Muscle of back (tissue), 11 donors: Measurements from ENCODE around the gene CDK19. TPM values are rescaled to one million over a fixed set of nuclear protein-coding genes. Genes with fewer than 3 reads are reported as not detected.
"Not testable (repeated sequence)": the region's sequence is repeated elsewhere in the genome, so short reads cannot be mapped to it uniquely, and the experiment has no call there.

Experiments used
- DNase-seq, 3 donors: peaks; one replicate each; pipeline versions ENCODE4 v3.0.0 to v3.0.0-alpha.2; 2013
- polyA plus RNA-seq, 10 donors: library from polyadenylated mRNA; unstranded; fragments of 120-200 nt; gene quantifications; one replicate each; pipeline ENCODE4 v1.2.1, GENCODE V29; 2013; ENCODE audit not compliant: insufficient read length in 10 of 10

The CDK19 gene
- polyA plus RNA-seq, 10 donors = 12.7 to 22.4 (median 16.0) TPM

- DNase-seq = no peak
Observed at GRCh38 chr6:110760589-110760988, 54.7 kb downstream of the CDK19 start.

DNA sequence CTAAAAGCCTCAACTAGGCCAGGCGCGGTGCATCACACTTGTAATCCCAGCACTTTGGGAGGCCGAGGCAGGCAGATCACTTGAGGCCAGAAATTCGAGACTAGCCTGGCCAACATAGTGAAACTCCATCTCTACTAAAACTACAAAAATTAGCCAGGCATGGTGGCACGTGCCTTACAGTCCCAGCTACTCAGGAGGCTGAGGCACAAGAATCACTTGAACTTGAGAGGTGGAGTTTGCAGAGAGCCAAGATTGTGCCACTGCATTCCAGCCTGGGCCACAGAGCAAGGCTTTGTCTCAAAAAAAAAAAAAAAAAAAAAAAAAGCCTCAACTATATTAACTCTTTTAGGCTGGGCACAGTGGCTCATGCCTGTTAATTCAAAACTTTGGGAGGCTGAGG, 55.2 kb downstream of the CDK19 start:
- not testable (repeated sequence) for DNase-seq

DNA sequence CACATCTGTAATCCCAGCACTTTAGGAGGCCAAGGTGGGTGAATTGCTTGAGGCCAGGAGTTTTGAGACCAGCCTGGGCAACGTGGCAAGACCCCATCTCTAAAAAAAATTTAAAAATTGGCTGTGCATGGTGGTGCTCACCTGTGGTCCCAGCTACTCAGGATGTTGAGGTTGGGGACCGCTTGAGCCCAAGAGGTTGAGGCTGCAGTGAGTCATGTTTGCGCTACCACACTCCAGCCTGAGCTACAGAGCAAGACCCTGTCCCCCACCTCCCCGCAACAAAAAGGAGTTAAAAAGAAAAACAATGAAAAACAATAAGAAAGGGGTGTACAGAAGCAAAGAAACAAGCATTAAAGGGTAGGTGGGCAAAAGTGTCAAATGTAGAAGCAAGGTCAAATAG, 57.3 kb downstream of the CDK19 start:
- no peak for DNase-seq

DNA sequence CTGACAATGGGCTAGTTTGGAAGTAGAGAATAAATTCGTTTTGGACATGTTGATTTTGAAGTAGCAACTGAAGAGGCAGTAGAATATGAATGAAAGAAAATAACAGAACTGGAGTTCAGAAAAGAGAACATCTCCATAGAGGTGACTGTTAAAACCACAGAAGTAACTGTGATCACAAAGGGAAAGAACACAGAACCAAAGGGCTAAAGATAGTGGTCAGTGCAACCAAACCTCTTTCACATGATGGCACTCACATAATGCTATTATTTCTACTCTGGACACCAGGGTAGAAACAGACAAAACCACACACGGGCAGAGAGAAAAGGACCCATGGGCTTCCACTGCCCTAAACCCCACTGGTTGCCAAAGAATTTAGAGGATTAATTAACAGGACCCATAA, 58.5 kb downstream of the CDK19 start:
- no peak for DNase-seq

DNA sequence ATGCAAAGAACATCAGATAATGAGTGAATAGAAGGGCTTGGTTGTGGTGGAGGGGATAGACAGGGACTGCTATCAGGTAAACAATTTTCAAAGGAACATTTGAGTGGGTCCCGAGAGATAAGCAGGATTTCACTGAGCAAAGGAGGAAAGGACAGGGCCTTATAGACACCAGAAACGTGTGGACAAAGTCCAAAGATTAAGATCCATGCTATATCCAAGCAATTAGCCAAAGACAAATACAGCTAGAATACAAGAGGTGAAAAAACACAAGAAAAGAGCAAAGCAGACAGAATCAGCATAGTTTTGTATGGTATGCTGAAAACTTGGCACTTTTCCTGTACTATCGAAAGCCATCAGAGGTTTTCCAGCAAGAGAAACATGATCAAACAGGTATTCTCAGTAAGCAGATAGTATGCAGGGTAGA, 59.8 kb downstream of the CDK19 start:
- DNase-seq = no peak

GRCh38 chr6:110753936-110754668, 61.2 kb downstream of the CDK19 start:
- DNase-seq = not testable (repeated sequence)

DNA sequence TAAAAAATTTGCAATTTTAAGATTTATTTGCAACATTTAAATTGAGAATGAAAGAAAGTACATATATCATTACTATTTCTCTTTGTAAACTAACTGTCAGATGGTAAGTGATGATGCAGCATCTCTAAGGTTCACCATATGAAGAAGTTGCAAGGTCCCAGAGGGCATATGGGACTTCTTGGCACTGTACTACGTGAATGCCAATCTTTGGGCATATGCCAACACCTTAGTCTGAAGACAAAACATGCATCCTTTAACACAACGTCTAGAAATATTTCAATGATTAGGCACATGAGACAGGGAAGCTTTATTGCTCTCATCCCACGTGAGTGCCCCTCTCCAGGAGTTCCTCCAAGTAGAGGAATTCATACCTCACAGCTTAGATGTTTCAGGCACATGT, 66.8 kb downstream of the CDK19 start:
- no peak for DNase-seq

- DNase-seq = no peak
Observed at GRCh38 chr6:110746680-110747079, 68.6 kb downstream of the CDK19 start.

DNA sequence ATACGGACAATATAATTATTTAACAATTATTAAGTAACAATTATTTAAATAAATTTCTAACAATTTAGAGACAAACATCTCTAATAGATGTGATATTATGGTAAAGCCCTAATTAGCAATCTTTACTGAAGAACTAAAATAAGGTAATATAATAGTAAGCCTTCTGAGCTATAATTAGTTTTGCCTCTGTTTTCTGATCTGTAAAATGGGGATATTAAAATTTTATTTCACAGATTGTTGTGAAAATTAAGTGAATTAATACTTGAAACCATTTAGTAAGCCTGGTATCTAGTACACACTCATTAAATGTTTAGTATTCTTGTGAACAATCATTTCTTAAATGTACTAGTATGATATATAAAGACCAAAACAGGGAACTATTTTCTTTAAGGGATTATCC, 70.3 kb downstream of the CDK19 start:
- DNase-seq = no peak

DNA sequence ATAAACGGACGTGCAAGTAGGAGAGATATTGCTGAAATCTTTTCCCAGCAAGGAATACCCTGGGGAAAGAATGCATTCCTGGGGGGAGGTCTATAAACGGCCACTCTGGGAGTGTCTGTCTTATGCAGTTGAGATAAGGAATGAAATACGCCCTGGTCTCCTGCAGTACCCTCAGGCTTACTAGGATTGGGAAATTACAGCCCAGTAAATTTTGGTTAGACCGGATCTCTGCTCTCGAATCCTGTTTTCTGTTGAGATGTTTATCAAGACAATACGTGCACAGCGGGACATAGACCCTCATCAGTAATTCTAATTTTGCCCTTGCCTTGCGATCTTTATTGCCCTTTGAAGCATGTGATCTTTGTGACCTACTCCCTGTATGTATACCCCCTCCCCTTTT, 72.7 kb downstream of the CDK19 start:
- not testable (repeated sequence) for DNase-seq

- no peak for DNase-seq
Observed at GRCh38 chr6:110741517-110741916, 73.8 kb downstream of the CDK19 start.

DNA sequence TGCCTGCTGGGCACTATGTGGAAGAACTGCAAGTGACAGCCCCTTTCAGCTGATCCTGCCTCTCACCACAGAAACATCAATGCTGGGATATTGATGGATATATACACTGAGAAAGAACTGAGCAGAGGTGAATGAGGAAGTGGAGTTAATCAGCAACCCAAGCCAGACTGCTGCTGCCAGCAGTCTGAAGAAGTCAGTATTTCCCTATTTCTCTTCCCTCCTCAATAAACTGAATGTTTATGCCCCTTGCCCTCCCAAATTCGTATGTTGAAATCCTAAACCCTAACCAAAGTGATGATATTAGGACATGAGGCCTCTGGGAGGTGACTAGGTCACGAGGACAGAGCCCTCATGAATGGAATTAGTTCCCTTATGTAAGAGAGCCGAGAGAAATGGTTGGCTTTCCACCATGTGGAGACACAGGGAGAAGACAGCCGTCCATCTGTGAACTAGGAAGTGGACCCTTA, 76.3 kb downstream of the CDK19 start:
- peak in 2 of 3 donors; percentile 2 to 30 for DNase-seq

DNA sequence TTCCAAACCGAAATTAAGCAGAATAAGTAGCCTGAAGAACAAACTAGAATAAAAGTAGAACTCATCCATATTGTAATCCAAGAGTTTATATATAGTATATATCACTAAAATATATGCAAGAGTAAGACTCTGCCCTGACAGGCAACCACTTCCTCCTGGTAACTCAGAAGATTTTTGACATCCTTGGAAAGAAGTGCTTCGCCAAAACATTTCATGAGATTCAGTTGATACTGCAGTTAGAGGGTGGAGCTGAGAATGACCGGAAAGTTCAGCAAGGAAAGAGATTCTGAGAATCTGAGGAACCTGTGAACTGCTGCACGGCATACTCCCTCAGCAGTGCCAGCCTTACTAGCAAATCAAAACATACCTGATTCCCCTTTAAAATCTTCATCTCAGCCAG, 79.6 kb downstream of the CDK19 start:
- no peak for DNase-seq

- DNase-seq = no peak
Observed at GRCh38 chr6:110731898-110732297, 83.4 kb downstream of the CDK19 start.

DNA sequence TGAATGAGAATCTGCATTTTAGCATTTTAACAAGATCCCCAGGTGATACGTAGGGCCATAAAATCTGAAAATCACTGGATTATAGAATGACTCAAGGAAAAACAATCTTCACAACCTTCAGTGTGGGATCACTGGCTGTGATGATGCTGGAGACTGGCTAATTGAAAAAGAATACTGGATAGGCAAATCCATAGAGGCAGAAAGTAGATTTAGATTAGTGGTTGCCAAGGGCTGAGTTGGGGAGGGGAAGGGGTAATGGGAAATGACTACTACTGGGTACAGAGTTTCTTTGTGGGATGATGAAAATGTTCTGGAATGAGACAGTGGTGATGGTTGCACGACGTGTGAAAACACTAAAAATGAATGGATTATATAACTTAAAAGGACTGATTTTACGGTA, 84.1 kb downstream of the CDK19 start:
- no peak for DNase-seq

- no peak for DNase-seq
Observed at GRCh38 chr6:110728501-110728900, 86.8 kb downstream of the CDK19 start.

GRCh38 chr6:110723017-110723416, 92.3 kb downstream of the CDK19 start:
- no peak for DNase-seq

DNA sequence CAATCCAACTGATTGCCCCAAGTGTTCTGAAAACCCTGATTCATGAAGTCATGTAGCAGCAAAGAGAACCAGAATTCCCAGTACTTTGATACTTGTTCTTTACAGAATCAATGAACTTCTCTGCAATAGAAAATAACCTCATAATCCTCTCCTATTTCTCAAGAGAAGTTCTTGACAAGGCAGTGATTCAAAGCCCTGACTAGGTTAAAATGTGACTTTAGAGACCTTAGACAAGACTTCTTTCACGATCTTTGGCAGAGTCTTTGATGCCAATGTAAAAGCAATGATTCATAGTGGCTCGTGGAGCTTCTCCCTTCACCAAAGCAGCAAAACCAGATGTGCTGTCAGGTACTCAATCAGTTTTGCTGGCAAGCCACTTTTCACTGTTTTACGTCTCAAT, 95.2 kb downstream of the CDK19 start:
- no peak for DNase-seq

DNA sequence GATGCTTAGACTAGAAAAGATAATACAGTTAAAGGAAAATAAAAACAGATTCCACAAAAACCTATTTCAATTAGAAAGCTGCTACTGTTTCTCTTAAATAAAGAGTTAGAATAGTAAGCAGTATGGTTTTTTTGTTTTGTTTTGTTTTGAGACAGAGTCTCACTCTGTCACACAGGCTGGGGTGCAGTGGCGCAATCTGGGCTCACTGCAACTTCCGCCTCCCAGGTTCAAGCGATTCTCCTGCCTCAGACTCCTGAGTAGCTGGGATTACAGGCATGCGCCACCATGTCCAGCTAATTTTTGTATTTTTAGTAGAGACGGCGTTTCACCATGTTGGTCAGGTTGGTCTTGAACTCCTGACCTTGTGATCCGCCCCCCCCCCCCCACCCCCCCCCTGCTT, 95.7 kb downstream of the CDK19 start:
- not testable (repeated sequence) for DNase-seq

DNA sequence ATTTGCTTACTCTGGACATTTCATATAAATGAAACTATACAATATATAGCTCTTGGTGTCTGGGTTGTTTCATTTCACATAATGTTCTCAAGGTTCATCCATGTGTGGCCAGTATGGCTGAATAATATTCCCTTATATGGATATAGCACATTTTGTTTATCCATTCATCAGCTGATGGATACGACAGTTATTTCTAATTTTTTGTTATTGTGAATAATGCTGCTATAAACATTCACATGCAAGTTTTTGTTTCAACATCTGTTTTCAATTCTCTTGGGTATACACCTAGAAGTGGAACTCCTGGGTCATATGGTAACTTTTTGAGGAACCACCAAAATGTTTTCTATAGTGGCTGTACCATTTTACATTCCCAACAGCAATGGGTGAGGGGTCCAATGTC, 101.1 kb downstream of the CDK19 start:
- no peak for DNase-seq

DNA sequence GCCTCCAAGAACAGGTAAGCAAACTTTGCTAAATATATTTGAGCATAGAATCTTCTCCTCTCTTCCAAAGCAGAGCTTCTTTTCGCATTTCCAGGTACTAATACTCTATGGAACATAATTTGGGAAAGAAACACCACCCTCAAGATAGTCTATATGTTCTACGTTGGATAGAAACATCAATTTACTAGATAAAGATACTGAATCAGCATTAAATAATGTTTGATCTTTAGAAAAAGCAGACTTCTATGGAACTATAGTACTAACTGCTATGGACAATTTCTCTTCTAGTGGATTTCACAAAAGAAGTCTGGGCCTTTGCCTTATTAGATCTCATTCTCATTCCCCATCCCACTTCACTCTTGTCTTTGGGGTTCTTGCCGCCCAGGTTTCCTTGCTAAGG, 103.0 kb downstream of the CDK19 start:
- no peak for DNase-seq

DNA sequence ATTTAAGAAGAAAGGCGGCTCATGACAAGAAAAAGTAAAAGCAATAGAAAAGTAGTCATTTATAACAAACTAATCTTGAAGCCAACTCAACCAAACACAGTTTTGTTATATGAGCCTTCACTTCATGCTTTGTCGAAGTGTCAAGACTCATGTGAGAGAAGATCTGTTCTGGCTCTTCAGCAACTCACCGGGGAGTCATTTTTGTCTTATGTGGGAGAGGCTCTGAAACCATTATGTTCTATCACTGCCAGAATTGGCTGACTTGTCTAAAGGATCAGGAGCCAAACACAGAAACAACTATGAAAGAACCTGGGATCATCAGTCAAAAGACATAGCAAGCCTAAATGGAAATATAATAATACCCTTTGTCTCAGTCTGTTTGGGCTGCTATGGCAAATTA, 105.2 kb downstream of the CDK19 start:
- peak in 2 of 3 donors; percentile 23 to 32 for DNase-seq

DNA sequence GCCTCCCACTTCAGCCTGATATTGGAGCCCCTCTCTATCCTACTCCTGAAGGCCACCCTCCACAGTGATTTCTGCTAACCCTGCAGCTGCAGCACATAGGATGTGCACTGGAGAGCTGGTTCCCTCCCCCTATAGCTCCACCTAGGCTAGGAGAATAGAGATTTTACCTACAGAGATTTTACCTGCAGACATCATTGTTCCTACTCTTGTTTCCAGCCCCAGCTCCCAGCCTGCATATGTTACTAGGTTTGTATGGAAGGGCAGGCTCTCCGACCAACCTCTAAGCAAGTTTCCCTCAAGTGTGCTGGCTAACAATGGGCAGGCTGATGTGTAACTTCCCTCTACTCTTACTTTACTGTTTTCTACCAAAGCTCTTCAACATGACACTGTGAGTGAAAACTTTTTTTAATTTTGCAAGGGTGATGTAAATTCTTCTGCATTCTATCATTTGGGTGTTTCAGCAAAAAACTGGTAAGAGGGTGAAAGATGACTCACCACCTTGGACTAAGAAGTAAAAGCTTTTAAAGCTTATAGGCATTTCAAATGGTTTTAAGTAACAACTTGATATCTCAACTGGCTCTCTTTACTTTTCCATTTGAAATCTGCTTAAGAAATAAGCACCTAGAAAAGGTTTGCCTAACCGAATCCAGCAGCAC, 106.8 kb downstream of the CDK19 start:
- no peak for DNase-seq

GRCh38 chr6:110705543-110705942, 109.7 kb downstream of the CDK19 start:
- no peak for DNase-seq
